Left renal pelvis (tissue), 4 donors: ENCODE measurements around the gene CAMTA1. TPM values are rescaled to one million over a fixed set of nuclear protein-coding genes. Genes with fewer than 3 reads are reported as not detected.

ENCODE experiments used
- DNase-seq, 4 donors: peaks; one replicate each; pipeline ENCODE4 v3.0.0-alpha.2; 2013; ENCODE audit warnings: low read depth in 4 of 4, low spot score in 3 of 4
- polyA plus RNA-seq, 4 donors: library from polyadenylated mRNA; unstranded; fragments of 120-200 nt; gene quantifications; one replicate each; pipeline ENCODE4 v1.2.1, GENCODE V29; 2013; ENCODE audit not compliant: insufficient read length in 4 of 4

CAMTA1 gene
- polyA plus RNA-seq, 4 donors: 50.7 to 99.9 (median 87.8) TPM

DNA sequence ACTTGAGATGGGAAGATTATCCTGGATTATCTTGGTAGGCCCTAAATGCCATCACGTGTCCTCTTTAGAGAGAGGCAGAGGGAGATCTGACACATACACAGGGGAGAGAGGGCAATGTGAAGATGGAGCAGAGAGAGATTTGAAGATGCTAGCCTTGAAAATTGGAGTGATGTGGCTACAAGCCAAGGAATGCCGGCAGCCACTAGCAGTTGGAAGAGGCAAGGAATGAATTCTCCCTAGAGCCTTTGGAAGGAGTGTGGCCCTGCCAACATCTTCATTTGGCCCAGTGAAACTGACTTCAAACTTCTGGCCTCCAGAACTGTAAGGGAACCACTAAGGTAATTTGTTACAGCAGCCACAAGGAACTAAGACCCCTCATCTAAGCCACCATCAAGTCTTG, 8.9 kb upstream of the CAMTA1 start:
- no peak for DNase-seq

DNA sequence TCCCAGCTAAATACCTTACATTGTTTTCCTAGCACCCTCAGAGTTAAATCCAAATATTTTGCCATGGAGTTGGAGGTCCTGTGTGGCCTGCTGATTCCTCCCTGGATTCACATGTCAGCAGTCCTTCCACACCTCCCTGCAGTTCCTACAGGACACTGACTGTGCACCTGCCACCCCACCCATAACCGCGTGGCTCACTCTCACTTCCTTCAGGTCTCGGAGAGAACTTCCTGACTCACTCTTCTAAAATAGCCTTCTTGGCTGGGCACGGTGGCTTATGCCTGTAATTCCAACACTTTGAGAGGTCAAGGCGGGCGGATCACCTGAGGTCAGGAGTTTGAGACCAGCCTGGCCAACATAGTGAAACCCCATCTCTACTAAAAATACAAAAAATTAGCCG, 8.4 kb upstream of the CAMTA1 start:
- DNase-seq: no peak

DNA sequence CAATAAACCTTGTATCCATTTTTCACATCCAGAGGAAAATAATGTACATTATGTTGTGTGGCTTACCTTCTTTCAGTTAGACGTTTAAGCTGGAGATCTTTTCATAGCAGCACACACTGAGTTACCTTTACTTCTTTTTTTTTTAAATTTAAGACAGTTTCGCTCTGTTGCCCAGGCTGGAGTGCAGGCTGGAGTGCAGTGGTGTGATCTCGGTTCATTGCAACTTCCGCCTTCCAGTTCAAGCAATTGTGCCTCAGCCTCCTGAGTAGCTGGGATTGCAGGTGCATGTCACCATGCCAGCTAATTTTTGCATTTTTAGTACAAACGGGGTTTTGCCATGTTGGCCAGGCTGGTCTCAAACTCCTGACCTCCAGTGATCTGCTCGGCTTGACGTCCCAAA, 7.4 kb upstream of the CAMTA1 start:
- DNase-seq: no peak

DNA sequence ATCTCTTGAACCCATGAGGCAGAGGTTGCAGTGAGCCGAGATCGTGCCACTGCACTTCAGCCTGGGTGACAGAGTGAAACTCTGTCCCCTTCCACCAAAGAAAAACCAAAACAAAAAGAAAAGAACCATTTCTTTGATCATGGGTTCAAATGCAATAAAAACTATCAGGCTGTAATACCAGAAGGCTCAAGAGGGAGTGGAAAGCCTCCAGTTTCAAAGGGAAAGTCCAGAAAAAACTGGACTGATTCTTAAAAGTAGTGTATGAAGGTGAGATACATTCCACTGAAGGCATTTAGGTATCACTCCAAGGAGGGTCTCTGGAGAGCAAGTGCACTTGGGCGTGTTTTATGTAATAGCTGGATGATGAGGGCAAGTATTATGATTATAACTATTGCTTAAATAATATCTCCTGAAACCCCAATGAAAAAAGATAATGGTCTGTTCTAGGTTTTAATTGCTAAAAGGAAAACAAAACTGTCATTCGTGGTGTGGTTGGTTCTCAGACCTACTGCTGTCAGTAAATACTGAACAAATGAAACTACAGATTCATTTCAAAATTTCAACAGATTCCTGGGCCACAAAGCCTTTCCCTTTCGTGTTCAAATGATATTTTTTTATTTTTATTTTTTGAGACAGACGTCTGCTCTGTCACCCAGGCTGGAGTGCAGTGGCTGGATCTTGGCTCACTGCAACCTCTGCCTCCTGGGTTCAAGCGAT, 6.0 kb upstream of the CAMTA1 start:
- no peak for DNase-seq

DNA sequence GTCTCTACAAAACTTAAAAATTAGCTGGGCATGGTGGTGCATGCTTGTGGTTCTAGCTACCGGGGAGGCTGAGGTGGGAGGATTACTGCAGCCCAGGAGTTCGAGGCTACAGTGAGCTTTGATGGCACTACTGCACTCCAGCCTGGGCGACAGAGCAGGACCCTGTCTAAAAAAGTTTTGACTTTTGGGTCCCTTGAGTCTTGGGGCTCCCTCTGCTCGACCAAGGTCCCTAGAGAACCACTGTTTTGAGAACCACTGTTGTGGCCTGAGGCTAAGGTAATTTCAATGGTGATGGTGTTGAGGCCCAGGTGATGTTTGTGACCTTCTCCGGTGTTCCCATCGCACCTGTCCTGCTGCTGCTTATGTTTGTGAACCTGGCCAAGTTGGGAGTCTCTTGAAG, 3.1 kb upstream of the CAMTA1 start:
- DNase-seq: no peak

DNA sequence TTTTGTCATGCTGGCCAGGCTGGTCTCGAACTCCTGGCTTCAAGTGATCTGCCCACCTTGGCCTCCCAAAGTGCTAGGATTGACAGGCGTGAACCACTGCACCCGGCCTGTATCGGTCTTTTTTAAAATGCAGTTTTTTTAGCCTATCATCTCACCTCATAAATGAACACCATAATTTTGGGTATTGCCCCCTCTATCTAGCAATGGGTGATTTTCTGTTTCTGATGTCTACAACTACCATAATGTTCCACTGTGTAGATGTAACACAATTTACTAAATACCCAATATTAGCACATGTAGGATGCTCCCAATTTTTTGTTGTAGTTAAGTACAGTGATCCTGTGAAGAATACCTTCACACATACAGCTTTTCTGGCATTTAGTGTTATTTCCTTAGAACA, 2.0 kb upstream of the CAMTA1 start:
- DNase-seq: no peak

DNA sequence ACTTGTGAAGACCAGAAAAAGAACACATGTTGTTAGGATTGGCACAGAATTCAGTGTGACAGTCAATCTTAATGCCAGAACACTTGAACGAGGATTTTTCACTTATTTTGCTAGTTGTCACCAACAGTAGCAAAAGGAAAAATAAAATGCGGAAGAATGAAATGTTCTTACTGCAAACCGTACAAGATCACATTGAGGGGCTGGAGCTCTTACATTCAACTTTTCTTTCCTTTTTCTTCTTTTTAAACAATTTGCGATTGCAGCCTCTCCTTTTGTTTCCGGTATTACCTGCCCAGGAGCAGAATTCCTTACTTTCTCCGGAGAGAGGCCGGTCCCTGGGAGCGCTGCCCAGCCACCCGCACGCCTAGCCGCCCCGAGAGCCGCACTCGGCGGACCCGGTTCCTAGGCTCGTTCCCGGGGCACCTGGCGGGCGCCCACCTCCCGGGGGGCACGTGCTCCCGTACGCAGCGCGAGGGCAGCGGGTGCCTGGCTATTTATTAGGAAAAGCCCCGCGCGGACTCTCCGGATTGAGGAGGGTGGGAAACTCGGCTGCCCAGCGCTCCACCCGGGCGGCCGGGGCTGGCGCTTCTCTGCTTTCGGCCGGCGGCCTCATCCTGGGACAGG, 1.2 kb upstream of the CAMTA1 start:
- no peak for DNase-seq

DNA sequence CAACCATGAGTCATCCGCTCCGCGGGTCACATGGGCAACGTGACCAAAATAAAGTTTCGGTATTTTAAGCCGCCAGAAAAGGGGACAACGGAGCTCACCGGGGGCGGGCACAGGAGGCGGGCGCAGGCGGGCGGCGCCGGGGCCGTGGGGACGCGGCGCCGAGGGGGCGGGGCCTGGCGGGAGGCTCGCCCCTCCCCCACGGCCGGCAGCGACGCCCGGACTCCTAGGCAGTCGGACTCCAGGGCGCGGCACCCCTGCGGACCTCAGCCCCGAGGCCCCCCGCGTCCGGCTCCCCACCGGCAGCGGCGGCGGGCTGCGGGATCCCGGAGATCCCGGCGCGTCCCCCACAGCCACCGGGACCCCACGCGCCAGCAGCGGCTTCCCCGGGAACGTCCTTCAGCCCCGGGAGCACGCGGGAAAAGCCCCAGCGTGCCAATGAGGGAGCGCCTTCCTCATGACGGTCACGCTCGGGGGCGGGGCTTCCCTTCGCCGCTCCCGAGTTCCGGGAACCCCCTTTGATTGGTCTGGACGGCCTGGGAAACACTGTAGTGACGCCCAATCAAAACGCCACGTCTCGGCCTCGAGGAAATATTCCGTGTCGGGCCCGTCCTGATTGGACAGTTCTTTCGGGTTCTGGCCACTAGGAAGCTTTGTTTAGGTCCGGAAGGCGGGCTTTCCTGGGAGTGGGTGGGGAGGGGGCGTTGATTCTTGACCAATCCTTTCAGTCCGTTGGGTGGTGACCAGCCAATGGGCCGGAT, 515 bp upstream of the CAMTA1 start:
- DNase-seq: peak; percentile 100

DNA sequence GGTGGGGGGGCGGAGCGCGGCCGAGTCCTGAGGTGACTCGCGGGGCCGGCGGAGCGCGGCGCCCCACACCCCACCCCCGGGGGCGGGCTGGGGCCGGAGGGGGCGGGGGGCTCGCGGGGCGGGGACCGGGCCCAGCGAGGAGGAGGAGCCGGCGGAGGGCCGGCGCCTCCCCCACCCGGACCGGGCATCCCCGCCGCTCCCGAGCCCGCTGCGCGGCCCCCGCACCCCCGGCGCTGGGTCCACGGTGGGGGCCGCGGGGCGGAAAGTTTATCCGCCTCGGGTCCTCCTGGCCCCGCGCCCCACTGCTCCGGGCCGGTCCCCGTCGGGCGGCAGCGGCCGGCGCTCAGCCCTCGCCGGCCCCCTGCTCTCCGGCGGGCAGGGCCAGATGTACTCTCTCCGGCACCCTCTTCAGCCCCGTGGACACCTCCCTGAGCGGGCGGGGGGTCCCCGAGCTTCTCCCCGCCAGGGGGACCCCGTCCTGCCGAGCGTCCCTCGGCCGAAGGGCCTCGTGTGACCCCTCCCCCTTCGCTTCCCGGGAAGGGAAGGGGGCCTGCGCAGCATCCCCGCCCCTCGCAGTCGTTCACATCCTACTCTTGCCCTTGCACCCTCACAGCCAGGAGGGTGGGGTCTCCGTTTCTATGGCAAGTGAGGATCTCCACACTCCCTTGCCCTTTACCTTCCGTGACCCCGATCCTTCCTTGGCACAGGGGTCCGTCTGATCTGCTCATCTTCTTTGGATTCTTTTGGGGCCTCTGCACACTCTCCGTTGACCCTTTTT, 663 bp downstream of the CAMTA1 start:
- DNase-seq: no peak

DNA sequence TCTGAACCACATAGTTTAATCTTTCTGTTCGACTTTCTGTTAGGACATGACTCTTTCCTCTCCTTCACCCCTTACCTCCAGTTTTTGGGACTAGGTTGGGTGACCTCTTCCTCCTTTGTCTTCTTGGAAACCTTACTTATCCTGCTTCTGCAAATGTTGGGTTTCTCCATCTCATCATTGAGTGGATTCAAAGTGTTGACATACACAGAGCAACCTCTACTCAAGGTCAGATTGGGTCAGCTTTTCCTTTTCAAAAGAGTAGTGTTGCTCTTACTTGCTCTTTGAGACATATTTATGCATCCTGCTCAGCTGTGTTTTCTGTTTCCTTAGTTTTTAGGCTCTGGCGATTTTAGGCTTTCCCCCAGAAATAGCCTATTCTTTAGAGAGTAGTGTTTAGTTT, 3.7 kb downstream of the CAMTA1 start:
- no peak for DNase-seq

DNA sequence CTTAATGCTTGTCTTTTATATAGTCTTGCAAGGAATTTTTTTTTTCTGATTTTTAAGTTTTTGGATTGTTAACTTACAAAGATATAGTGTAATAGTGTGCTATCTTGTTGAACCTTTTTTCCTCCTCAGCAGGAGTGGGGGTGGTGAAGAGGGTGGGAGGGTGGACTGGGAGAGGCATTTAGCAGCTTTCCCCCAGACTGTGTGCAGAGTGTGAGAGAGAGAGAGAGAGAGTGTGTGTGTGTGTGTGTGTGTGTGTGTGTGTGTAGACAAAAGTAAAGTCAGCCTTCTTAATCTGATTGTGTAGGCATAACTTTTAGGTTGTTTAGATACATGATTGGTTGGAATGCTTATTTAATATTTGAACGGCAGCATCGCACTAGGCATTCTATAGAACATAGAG, 4.9 kb downstream of the CAMTA1 start:
- DNase-seq: no peak

DNA sequence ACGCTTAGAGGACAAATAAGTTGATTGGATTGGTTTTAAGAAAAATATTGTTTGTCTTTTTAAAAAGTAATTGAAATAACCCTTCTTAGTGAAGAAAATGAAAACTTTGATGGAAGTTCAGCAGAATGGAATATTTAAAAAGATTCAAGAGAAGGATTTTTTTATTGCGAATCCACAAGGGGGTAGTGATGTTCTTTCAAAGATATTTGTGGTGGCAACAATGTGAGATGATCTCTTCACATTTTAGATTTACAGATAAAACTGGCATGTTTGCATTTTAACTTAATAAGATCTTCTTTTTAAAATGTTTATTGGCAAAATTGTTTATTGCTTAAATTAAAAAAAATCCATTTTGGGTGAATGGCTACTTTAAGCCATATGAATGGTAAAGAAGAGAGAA, 8.9 kb downstream of the CAMTA1 start:
- no peak for DNase-seq

DNA sequence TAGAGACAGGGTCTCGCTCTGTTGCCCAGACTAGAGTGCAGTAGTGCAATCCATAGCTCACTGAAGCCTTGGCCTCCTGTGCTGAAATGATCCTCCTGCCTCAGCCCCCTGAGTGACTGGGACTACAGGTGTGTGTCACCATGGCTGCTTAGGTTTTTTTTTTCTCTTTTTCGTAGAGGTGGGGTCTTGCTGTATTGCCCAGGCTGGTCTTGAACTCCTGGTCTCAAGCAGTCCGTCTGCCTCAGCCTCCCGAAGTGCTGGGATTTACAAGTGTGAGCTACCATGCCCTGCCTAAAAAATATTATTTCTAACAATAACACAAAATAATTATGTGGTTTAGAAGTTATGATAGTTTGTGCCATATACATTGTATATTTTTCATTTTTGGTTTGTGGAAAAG, 9.9 kb downstream of the CAMTA1 start:
- no peak for DNase-seq

DNA sequence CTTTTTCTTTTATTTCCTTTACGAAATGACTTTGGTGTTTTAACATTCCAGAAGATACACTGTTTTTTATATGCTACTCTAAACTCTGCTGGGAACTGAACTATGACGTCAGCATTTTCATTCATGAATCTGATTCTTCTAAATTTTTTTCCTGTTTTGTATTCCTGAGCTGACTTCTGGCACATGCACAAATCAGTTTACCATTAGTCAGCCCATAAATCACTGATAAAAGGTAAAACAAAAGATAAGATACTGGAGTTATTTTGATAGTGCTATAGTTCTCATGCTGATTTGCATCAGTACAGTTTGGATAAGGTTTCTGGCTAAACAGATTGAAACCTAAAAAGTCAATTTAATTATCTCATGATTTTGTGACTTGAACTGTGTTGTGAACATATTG, 10.4 kb downstream of the CAMTA1 start:
- no peak for DNase-seq

DNA sequence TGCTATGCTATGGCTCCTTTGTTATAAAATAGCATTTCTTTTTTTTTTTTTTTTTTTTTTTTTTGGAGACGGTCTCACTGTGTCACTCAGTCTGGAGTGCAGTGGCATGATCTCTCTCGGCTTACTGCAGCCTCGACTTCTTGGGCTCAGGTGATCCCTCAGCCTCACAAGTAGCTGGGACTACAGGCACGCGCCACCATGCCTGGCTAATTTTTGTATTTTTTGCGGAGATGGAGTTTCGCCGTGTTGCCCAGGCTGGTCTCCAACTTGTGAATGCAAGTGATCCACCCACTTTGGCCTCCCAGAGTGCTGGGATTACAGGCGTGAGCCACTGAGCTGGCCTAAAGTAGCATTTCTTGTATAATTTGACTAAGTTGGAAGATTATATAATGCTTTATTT, 10.8 kb downstream of the CAMTA1 start:
- DNase-seq: no peak

DNA sequence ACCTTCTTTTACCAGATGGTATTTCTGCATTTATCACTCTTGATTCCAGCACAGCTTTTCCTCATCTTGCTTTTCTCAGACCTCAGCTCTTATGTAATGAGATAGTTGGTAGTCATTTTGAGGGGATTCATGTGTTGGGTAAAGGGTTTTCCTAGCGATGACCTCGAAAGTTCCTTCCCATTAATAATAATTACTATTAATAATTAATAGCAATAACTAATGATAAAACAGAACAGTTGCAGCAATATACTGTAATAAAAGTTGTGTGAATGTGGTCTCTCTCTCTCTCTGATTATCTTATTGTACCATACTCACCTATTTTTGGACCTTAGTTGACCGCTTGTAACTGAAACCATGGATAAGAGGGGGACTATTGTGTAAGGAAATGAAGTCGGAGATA, 14.2 kb downstream of the CAMTA1 start:
- DNase-seq: no peak

DNA sequence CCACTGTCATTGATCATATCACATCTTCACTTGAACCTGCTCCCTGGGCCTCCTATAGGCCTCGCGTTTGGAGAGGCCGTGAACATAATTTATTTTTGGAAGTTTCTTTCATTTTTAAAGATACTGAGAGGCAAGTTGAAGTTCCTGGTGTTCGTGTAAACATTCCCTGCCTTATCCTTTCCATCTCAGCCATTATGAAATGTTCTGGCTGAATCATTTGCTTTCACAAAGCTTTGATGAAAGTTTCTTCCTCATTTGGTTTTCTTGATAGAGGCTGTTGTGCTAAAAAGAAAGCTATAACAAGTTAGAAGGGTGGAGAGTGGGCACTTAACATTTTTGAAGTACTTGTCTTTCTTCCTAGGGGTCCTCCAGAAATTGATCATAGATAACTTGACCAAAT, 15.5 kb downstream of the CAMTA1 start:
- DNase-seq: no peak

DNA sequence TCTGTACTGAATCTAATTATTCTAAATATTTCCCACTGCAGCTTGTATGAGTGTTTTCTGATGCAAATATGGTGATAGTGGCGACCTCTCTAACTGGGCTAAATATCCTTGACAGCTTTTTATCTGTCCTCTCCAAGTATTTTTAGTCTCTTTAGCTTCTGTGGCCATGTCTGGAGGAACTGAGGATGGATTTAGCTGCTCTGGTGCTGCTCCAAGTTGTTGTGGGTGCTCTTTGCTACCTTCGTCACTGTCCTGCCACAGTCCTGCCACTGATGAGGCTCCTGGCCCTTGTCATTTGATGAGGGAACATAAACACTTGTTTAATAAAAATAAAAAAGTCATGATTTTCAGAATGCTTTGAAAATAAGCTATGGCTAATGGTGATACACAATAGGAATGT, 15.9 kb downstream of the CAMTA1 start:
- DNase-seq: no peak

DNA sequence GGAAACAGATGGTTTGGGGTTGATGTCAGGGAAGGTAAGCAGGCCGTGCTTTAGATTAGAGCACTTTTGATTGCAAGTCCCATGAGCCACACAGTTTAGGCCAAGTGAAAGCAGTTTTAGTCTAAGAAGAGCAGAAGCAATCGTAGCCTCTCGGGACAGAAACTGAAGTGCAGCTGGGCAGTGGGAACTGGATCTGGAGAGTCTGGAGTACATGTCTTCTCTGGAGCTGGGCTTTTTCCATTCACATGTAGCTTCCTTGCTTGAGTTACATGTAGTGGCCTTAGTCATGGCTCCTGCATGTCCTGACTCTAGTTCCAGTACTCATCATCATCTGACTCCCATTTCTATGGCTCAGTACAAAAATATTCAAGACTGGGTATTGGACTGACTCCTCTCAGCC, 16.7 kb downstream of the CAMTA1 start:
- DNase-seq: no peak

DNA sequence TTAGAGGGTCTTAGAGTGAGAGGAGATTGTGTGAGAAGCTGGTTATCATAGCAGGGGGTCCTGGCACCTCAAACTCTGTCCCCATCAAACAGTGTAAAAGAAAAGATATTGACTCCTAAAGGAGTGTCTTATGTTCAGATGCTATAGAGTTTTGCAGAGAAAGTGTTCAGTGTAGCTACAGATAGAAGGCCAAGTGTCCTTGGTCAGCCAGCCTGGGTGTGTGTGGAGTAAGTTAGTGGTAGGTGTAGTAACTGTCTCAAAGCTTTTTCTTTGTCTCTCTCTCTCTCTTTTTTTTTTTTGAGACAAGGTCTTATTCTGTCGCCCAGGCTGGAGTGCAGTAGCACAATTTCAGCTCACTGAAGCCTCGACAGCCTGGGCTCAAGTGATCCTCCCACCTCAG, 17.2 kb downstream of the CAMTA1 start:
- no peak for DNase-seq

DNA sequence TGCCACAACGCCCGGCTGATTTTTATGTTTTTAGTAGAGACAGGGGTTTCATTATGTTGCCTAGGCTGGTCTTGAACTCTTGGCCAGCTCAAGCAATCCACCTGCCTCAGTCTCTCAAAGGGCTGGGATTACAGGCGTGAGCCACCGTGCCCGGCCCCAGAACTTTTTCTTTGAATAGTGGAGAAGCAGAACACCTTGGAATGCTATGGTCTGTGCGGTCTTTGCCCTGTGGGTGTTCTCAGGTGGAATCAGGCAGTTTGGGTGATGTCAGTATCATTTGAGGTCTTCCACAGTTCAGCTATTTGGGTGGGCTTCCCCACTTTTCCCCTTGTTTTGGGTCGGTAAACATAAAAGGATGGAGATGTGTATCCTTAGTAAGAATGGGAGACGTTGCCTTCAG, 17.6 kb downstream of the CAMTA1 start:
- no peak for DNase-seq
